HCT116 (cell line): ENCODE measurements around the gene TBCD. TPM values are rescaled to one million over a fixed set of nuclear protein-coding genes. Genes with fewer than 3 reads are reported as not detected.

Source experiments
- ATAC-seq: fragments of 200-7000 bp; cut with Tn5 transposase; 2 replicates; pipeline ENCODE4 v1.9.1; 2020; ENCODE audit warnings: mild to moderate bottlenecking, moderate library complexity
- BruUV-seq: library from RNA; stranded (reverse); fragments of 400-500 nt; replicated peaks from 2 replicates; lab custom pipeline; 2021; lab: Mats Ljungman, UMichigan
- CTCF ChIA-PET: fragments of 300-600 bp; sonication (Branson Sonifier 250); formaldehyde crosslinking; loops from one replicate; lab custom pipeline; 2021; ENCODE audit warnings: antibody characterized with exemption; lab: Charles Lee
- POLR2A ChIA-PET: fragments of 300-600, 350-600 bp; sonication (Branson Sonifier 250); formaldehyde crosslinking; loops from one replicate; lab custom pipeline; 2021; ENCODE audit warnings: antibody characterized with exemption; lab: Charles Lee
- RAD21 ChIA-PET, 2 experiments: fragments of 300-600 bp; sonication (Branson Sonifier 250); formaldehyde crosslinking; loops; one replicate each; lab custom pipeline; 2023; ENCODE audit warnings: low total read pairs in 2 of 2; ENCODE audit not compliant: uncharacterized antibody in 2 of 2, unreplicated experiment in 2 of 2, low non-redundant PET in 1 of 2; lab: Charles Lee
- DNase-seq: peaks from one replicate; pipeline ENCODE4 v3.0.0-alpha.2; 2010; ENCODE audit warnings: low read depth, low spot score
- H2AFZ ChIP-seq: fragments of 200-600 bp; shearing (Covaris generic), sonication (generic); 2 replicates; pipeline ENCODE4 v1.6.1; 2017; ENCODE audit warnings: low read depth, mixed run types, mixed read lengths, antibody characterized with exemption, low read length; ENCODE audit not compliant: poor library complexity, severe bottlenecking
- H3K27ac ChIP-seq: 2 replicates; pipeline ENCODE4 v1.5.1; 2012; ENCODE audit warnings: low read depth, low read length
- H3K27me3 ChIP-seq: fragments of 200-600 bp; sonication (generic); 2 replicates; pipeline ENCODE4 v1.6.1; 2016; ENCODE audit warnings: mixed run types, low read length, mixed read lengths; ENCODE audit not compliant: insufficient read depth
- H3K36me3 ChIP-seq, 2 experiments: fragments of 200-500 bp in 1 of 2; fragments of 200-600 bp in 1 of 2; sonication (Bioruptor generic) in 1 of 2; sonication (generic) in 1 of 2; 2 replicates each; pipeline versions ENCODE4 v1.5.1 to v1.6.1; 2014 to 2016; ENCODE audit warnings: low read length in 2 of 2, inconsistent platforms in 1 of 2, mixed read lengths in 1 of 2, mixed run types in 1 of 2; ENCODE audit not compliant: insufficient read depth in 2 of 2, control insufficient read depth in 1 of 2
- H3K4me1 ChIP-seq, 2 experiments: fragments of 200-600 bp in 1 of 2; sonication (generic) in 1 of 2; 2 replicates each; pipeline versions ENCODE4 v1.5.1 to v1.6.1; 2012 to 2017; ENCODE audit warnings: low read length in 2 of 2, inconsistent platforms in 1 of 2, mild to moderate bottlenecking in 1 of 2, mixed read lengths in 1 of 2, mixed run types in 1 of 2, moderate library complexity in 1 of 2; ENCODE audit not compliant: insufficient read depth in 2 of 2, control insufficient read depth in 1 of 2
- H3K4me2 ChIP-seq: fragments of 200-600 bp; sonication (generic); 2 replicates; pipeline ENCODE4 v1.6.1; 2017; ENCODE audit warnings: mixed run types, low read length, mixed read lengths
- H3K4me3 ChIP-seq, 2 experiments: fragments of 200-600 bp in 1 of 2; sonication (generic) in 1 of 2; replicated peaks in 1 of 2; 2 replicates each; pipeline ENCODE4 v1.5.1; 2011 to 2016; ENCODE audit warnings: low read length in 2 of 2, control low read depth in 1 of 2, low read depth in 1 of 2, mild to moderate bottlenecking in 1 of 2, mixed read lengths in 1 of 2, mixed run types in 1 of 2
- H3K79me2 ChIP-seq: fragments of 200-600 bp; sonication (generic); 2 replicates; pipeline ENCODE4 v1.6.1; 2017; ENCODE audit warnings: mild to moderate bottlenecking, mixed run types, low read length, moderate library complexity, mixed read lengths; ENCODE audit not compliant: insufficient read depth
- H3K9ac ChIP-seq: fragments of 200-600 bp; sonication (generic); 2 replicates; pipeline ENCODE4 v1.6.1; 2016; ENCODE audit warnings: low read length, mixed read lengths
- H3K9me2 ChIP-seq: fragments of 200-600 bp; sonication (generic), shearing (Covaris generic); 2 replicates; pipeline ENCODE4 v1.6.1; 2017; ENCODE audit warnings: mixed run types, mild to moderate bottlenecking, moderate library complexity; ENCODE audit not compliant: insufficient read depth
- H3K9me3 ChIP-seq, 2 experiments: fragments of 200-500 bp in 1 of 2; fragments of 200-600 bp in 1 of 2; sonication (Bioruptor generic) in 1 of 2; sonication (generic) in 1 of 2; 2 replicates each; pipeline ENCODE4 v1.6.1; 2014 to 2017; ENCODE audit warnings: low read length in 2 of 2, mixed read lengths in 2 of 2, inconsistent platforms in 1 of 2, low read depth in 1 of 2, mild to moderate bottlenecking in 1 of 2, mixed run types in 1 of 2, moderate library complexity in 1 of 2; ENCODE audit not compliant: control insufficient read depth in 1 of 2, insufficient read depth in 1 of 2
- H4K20me1 ChIP-seq: fragments of 200-600 bp; sonication (generic), shearing (Covaris generic); 2 replicates; pipeline ENCODE4 v1.6.1; 2017; ENCODE audit warnings: mixed run types, mild to moderate bottlenecking, moderate library complexity; ENCODE audit not compliant: insufficient read depth
- ATF3 ChIP-seq: IDR thresholded peaks from 2 replicates; pipeline ENCODE4 v1.6.1; 2012
- CBX3 ChIP-seq: IDR thresholded peaks from 2 replicates; pipeline ENCODE4 v1.6.1; 2012; ENCODE audit warnings: low read depth
- CEBPB ChIP-seq: IDR thresholded peaks from 2 replicates; pipeline ENCODE4 v1.6.1; 2012; ENCODE audit warnings: low read depth
- CTCF ChIP-seq, 3 experiments: fragments of 200-600 bp in 1 of 3; sonication (generic) in 1 of 3; IDR thresholded peaks in 2 of 3; conservative IDR thresholded peaks in 1 of 3; 2 replicates each; pipeline ENCODE4 v1.5.1; 2012 to 2017; ENCODE audit warnings: low read depth in 2 of 3, low read length in 2 of 3, antibody characterized with exemption in 1 of 3, borderline replicate concordance in 1 of 3, control low read depth in 1 of 3, mild to moderate bottlenecking in 1 of 3, mixed read lengths in 1 of 3, mixed run types in 1 of 3, moderate library complexity in 1 of 3; ENCODE audit not compliant: insufficient read depth in 1 of 3
- EGR1 ChIP-seq: IDR thresholded peaks from 2 replicates; pipeline ENCODE4 v1.6.1; 2012; ENCODE audit warnings: low read depth
- ELF1 ChIP-seq: IDR thresholded peaks from 2 replicates; pipeline ENCODE4 v1.6.1; 2012; ENCODE audit warnings: low read depth, borderline replicate concordance
- EZH2phosphoT487 ChIP-seq: fragments of 200-600 bp; IDR thresholded peaks from 2 replicates; pipeline ENCODE4 v1.6.1; 2018; ENCODE audit warnings: antibody characterized with exemption, borderline replicate concordance
- FOSL1 ChIP-seq: IDR thresholded peaks from 2 replicates; pipeline ENCODE4 v1.6.1; 2012; ENCODE audit warnings: low read depth
- MAX ChIP-seq: IDR thresholded peaks from 2 replicates; pipeline ENCODE4 v1.6.1; 2012
- POLR2A ChIP-seq: IDR thresholded peaks from 2 replicates; pipeline ENCODE4 v1.7.0; 2011; ENCODE audit warnings: borderline replicate concordance; ENCODE audit not compliant: insufficient read depth, insufficient read length; ENCODE audit errors: extremely low read depth
- SRF ChIP-seq: IDR thresholded peaks from 2 replicates; pipeline ENCODE4 v1.6.1; 2012; ENCODE audit warnings: low read depth
- intact Hi-C: fragments of 100-400 bp; cut with micrococcal nuclease; formaldehyde crosslinking; loops from 2 replicates; pipeline ENCODE4 v1.10.0; 2022
- total RNA-seq: library from RNA; stranded (reverse); gene quantifications from one replicate; pipeline ENCODE4 v1.2.1, GENCODE V29; 2021; ENCODE audit not compliant: unreplicated experiment
- TF ChIP-seq, protein P1 (sequence below): IDR thresholded peaks from 2 replicates; pipeline ENCODE4 v1.6.1; 2012; ENCODE audit warnings: low read depth
- TF ChIP-seq, protein P2 (sequence below): IDR thresholded peaks from 2 replicates; pipeline ENCODE4 v1.6.1; 2011; ENCODE audit warnings: mild to moderate bottlenecking, low read length, moderate library complexity; ENCODE audit not compliant: insufficient replicate concordance; ENCODE audit errors: extremely low read depth

The TBCD gene
- total RNA-seq, 1 experiment from 2014 or later: 152 TPM

DNA sequence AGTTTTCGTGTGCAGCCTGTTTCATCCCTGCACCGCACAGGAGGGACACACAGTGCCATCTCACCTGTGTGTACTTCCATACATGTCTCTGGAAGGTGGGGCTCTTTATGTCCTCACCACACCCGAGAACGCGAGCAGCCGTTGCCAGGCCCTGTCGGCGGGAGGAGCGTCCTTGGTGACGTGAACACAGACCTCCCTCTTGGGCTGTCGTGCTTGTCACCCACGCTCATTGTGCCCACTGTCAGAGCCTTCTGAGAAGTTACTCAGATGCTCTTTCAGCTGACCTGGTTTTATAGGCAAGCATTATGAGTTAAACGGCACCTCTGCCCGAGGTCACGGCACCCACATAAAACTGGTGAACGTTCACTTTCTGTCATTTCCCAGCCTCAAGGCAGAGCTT is 47.7 kb downstream of the TBCD start:
- Histone ChIP-seq H2AFZ (no peak overlapping the region), H3K4me1 (no peaks in the 10 kb centered on the region), H3K4me3 (no peak overlapping the region), H3K27ac (no peak overlapping the region), H3K9me3 (no peaks in the 10 kb centered on the region), H4K20me1 (0 out of 2 replicates have a peak, but pooled peaks cover 4% of the 10 kb centered on the region), H3K9ac (no peak overlapping the region), H3K9me2 (no peaks in the 10 kb centered on the region), H3K79me2 (peaks cover 43% of the 10 kb centered on the region), H3K4me2 (no peak overlapping the region), H3K27me3 (no peaks in the 10 kb centered on the region), H3K36me3 (peaks cover 3 to 13% of the 10 kb centered on the region in 2 experiments; a peak in 2 of 4 replicates)
- no TSS peak for BruUV-seq
- ChIA-PET POLR2A (no interaction called here), RAD21 (no interaction called here), CTCF (no interaction called here)
- DNase-seq: no peak
- TF ChIP-seq POLR2A (no peak), FOSL1 (no peak), ATF3 (no peak), ELF1 (no peak), CEBPB (no peak), SRF (no peak), EZH2phosphoT487 (no peak), EGR1 (no peak), MAX (no peak), CTCF (IDR thresholded peaks at IDR 0.05 in 2 of 3, conservative IDR thresholded peaks at IDR 0.05 in 1 of 3; ENCODE audit: borderline replicate concordance in 1 of 3, insufficient read depth in 1 of 3, low read depth in 2 of 3, low read length in 2 of 3) (no peak), CBX3 (no peak)
- TF ChIP-seq, protein P1, sequence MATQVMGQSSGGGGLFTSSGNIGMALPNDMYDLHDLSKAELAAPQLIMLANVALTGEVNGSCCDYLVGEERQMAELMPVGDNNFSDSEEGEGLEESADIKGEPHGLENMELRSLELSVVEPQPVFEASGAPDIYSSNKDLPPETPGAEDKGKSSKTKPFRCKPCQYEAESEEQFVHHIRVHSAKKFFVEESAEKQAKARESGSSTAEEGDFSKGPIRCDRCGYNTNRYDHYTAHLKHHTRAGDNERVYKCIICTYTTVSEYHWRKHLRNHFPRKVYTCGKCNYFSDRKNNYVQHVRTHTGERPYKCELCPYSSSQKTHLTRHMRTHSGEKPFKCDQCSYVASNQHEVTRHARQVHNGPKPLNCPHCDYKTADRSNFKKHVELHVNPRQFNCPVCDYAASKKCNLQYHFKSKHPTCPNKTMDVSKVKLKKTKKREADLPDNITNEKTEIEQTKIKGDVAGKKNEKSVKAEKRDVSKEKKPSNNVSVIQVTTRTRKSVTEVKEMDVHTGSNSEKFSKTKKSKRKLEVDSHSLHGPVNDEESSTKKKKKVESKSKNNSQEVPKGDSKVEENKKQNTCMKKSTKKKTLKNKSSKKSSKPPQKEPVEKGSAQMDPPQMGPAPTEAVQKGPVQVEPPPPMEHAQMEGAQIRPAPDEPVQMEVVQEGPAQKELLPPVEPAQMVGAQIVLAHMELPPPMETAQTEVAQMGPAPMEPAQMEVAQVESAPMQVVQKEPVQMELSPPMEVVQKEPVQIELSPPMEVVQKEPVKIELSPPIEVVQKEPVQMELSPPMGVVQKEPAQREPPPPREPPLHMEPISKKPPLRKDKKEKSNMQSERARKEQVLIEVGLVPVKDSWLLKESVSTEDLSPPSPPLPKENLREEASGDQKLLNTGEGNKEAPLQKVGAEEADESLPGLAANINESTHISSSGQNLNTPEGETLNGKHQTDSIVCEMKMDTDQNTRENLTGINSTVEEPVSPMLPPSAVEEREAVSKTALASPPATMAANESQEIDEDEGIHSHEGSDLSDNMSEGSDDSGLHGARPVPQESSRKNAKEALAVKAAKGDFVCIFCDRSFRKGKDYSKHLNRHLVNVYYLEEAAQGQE: no peak
- TF ChIP-seq, protein P2, sequence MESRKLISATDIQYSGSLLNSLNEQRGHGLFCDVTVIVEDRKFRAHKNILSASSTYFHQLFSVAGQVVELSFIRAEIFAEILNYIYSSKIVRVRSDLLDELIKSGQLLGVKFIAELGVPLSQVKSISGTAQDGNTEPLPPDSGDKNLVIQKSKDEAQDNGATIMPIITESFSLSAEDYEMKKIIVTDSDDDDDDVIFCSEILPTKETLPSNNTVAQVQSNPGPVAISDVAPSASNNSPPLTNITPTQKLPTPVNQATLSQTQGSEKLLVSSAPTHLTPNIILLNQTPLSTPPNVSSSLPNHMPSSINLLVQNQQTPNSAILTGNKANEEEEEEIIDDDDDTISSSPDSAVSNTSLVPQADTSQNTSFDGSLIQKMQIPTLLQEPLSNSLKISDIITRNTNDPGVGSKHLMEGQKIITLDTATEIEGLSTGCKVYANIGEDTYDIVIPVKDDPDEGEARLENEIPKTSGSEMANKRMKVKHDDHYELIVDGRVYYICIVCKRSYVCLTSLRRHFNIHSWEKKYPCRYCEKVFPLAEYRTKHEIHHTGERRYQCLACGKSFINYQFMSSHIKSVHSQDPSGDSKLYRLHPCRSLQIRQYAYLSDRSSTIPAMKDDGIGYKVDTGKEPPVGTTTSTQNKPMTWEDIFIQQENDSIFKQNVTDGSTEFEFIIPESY: no peak
- ATAC-seq: no peak
- intact Hi-C loops: no loop called here
